Choroid plexus epithelial cell (primary cell): Measurements from ENCODE around the gene ANTXRL.
"Not testable (repeated sequence)": the region's sequence is repeated elsewhere in the genome, so short reads cannot be mapped to it uniquely, and the experiment has no call there.

Experiments used
- DNase-seq: peaks from one replicate; pipeline ENCODE4 v3.0.0-alpha.2; 2010; ENCODE audit warnings: low read depth
- H3K4me3 ChIP-seq: 2 replicates; pipeline ENCODE4 v1.5.1; 2011; ENCODE audit warnings: low read depth, mild to moderate bottlenecking, control low read depth, low read length, moderate library complexity
- TF ChIP-seq, protein P1 (sequence below): conservative IDR thresholded peaks from 2 replicates; pipeline ENCODE4 v1.5.1; 2011; ENCODE audit warnings: low read depth, mild to moderate bottlenecking, control low read depth, inconsistent platforms, low read length, moderate library complexity

The ANTXRL gene

DNA sequence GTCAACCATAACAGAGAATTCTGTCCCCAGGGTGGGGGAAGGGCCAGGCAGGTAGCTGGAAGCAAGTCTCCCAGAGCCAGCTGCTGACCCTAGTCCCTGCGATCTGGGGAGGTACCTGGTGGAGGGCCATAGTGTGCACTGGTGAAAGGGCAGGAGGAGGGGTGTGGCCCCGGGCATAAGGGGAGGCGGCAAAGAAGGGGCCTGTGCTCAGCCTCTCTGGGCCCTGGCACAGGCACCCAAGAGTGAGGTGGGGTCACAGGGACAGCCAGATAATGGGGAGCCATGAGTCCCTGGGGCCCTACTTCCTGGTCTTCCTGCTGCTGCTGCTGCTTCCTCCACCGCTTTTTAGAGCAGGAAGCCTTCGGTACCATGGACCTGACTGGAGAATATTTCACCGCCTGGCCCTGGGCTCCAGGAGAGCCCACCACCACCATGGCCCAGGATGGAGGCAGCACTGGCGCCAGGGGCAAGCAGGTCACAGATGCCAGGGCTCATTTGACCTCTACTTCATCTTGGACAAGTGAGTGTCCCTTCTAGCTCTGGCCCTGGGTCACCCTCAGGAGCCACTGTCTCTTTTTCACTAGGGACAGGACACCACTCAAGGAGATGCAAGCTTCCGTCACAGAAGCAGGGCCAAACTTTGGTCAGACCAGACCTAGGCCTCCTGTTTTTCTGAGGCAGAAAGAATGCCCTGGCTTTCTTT lies at the start of gene ANTXRL:
TSS of gene ANTXRL (plus strand) at position 7 of the 703 bp plus-strand sequence. CDS start at position 273, 266 bp downstream.
- TF ChIP-seq, protein P1, sequence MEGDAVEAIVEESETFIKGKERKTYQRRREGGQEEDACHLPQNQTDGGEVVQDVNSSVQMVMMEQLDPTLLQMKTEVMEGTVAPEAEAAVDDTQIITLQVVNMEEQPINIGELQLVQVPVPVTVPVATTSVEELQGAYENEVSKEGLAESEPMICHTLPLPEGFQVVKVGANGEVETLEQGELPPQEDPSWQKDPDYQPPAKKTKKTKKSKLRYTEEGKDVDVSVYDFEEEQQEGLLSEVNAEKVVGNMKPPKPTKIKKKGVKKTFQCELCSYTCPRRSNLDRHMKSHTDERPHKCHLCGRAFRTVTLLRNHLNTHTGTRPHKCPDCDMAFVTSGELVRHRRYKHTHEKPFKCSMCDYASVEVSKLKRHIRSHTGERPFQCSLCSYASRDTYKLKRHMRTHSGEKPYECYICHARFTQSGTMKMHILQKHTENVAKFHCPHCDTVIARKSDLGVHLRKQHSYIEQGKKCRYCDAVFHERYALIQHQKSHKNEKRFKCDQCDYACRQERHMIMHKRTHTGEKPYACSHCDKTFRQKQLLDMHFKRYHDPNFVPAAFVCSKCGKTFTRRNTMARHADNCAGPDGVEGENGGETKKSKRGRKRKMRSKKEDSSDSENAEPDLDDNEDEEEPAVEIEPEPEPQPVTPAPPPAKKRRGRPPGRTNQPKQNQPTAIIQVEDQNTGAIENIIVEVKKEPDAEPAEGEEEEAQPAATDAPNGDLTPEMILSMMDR = no peak
- DNase-seq = no peak
- no peak within 1 kb of the TSS for H3K4me3 ChIP-seq

DNA sequence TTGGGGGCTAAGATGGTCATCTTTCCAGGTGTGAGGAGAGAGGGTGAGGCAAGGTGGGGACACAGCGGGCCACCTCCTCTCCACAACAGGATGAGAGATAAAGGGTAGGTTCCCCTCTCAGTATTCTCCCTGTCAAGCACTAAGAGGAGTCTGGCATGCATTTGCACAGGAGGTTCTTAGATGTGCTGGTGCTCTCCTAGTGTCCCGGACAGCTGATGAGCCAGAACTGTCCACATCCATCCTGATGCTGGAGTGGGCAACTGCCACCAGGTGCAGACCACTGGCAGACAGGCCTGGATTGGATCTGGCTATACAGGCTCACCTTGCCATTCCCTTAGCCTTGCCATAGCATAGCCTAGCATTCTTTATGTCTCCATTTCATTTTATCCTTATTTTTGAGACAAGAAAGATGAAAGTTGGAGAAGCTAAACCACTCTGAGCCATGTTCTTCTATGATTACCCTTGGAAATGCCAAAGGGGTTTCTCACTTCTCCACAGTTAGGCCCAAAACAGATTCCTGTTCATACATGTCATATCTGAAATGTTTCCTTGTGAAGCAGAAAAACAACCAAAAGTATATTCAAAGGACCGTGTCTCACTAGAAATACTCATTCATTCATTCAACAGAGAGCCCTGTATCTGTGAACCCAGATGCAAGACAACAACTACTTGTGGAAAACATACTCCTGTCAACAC lies 48.8 kb upstream of the ANTXRL start:
- DNase-seq = no peak
- no peak overlapping the region for H3K4me3 ChIP-seq
- TF ChIP-seq, protein P1 = no peak

DNA sequence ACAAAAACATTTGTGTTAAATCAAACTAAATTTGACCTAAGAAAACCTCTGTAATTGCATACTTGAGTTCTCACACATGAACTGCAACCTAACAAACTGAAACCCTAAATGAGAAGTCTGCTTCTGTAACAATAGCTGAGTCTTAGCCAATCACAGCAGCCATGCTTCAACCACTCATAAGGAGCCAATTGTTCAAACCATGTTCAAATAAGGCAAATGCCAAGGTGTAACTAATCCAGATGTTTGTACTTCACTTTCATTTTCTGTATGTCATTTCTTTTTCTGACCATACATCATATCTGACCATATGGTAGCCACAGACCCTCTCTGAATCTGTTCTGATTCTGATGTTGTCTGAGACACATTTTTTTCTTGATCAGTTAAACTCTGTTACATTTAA lies 47.5 kb upstream of the ANTXRL start:
- TF ChIP-seq, protein P1 = no peak
- DNase-seq = no peak
- H3K4me3 ChIP-seq = no peak overlapping the region

DNA sequence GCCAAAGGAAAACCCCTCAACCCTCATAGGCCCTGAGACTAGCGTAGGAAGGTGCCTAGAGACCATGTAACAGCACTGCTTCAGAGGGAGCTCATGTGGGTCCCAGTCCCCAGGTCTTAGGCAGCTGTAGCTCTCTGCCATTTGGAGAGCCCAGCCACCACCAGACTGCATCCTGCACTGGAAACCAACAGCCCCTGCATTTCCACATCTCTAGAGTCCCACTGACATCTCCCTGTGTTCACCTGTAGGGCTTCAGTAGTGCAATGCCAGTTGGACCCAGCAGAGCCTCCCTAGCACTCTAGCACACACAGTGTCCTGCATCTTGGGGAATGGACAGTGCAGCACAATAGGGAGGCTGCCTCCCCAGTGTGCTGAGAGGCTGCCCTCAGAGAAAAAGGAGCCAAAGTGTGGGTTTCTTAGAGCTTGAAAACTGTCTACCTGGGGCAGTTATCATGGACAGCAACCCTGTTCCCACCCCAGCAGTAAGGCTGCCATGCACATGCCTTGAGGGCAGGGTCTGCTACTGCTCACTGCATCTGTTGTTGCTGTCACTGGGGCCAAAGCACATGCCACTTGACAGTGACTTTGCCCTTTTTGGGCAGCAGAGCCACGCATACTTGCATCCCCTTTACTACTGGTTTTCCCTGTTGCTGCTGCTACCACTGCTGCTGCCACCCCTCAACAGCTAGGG lies 46.7 kb upstream of the ANTXRL start:
- TF ChIP-seq, protein P1 = no peak
- DNase-seq = no peak

DNA sequence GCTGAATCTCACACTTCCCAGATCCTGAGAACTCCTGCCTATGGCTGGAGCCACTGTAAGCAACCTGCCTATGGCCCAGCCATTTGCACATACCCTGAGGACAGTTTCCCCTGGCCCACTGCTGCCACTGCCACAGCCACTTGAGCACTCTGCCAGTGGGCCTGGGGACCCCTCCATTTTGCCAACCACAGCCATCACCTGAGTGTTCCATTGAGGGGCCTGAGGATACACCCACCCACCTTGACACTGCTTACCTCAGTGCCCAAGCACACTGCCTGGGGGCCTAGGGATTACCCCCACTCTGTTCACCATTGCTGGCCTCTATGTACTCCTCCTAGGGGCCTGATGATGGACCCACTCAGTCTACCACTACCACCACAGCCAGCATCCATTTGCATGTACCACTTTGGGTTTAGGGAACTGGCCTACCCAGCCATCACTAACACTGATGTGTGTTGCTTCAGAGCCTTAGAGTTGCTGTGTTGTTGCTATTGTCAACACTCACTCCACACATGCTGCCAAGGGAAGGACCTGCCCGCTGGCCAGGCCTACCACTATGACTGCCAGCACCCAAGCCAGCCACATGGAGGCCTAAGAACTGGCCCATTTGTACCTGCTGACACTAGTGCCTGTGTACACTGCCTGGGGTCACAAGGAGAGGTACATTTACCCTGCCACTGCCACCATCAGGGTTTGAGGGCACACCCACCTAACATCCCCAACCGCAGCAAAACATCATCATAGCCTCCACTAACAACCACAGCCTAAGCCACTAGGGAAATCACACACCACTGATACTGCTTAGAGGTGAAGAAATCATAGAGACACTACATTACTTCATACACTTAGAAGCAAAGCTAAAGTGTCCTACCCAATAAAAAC lies 45.9 kb upstream of the ANTXRL start:
- DNase-seq = no peak
- TF ChIP-seq, protein P1 = no peak

More for the DNA sequence above, 46.7 kb upstream of the ANTXRL start:
- H3K4me3 ChIP-seq = no peak overlapping the region

DNA sequence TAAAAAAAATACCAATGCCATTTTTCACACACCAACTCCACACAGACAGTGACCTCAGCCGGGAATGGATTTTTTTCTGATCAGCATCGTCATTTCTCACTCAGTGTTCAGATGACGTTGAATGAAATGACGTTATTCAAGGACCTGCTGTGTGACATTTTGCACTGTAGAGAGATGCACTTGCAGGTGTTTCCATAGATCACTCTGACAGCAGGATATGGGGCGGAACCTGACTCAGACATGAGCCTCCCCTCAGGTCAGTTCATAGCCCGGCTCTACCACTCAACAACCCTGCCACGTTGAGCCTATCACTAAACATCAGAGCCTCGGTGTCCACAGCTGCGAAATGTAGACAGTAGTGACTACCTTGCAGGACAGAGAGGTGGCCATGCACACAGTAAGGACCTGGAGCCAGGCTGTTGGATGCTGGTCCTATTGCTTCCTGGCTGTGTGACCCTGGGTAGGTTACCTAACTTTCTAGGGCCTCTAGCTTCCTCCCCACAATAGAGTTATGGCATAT lies 41.4 kb upstream of the ANTXRL start:
- TF ChIP-seq, protein P1 = no peak
- no peak for DNase-seq
- no peak overlapping the region for H3K4me3 ChIP-seq

More for the DNA sequence above, 45.9 kb upstream of the ANTXRL start:
- no peak overlapping the region for H3K4me3 ChIP-seq

GRCh38 chr10:46246400-46247180 lies 40.2 kb upstream of the ANTXRL start:
- not testable (repeated sequence) for H3K4me3 ChIP-seq, DNase-seq
